Ureter (tissue), 1 donor: ENCODE data around the gene STEAP3. TPM values are rescaled to one million over a fixed set of nuclear protein-coding genes. Genes with fewer than 3 reads are reported as not detected.

ENCODE experiments used
- DNase-seq: peaks from one replicate; pipeline ENCODE4 v3.0.0-alpha.2; 2020; ENCODE audit warnings: low spot score
- total RNA-seq: library from RNA; stranded (reverse); gene quantifications from one replicate; pipeline ENCODE4 v1.2.4, GENCODE V29; 2023
- donor health status: DM: yes; HTN: yes; CAD: no.

STEAP3 gene
- total RNA-seq, 1 donor from 2014 or later, result 40.7 TPM

DNA sequence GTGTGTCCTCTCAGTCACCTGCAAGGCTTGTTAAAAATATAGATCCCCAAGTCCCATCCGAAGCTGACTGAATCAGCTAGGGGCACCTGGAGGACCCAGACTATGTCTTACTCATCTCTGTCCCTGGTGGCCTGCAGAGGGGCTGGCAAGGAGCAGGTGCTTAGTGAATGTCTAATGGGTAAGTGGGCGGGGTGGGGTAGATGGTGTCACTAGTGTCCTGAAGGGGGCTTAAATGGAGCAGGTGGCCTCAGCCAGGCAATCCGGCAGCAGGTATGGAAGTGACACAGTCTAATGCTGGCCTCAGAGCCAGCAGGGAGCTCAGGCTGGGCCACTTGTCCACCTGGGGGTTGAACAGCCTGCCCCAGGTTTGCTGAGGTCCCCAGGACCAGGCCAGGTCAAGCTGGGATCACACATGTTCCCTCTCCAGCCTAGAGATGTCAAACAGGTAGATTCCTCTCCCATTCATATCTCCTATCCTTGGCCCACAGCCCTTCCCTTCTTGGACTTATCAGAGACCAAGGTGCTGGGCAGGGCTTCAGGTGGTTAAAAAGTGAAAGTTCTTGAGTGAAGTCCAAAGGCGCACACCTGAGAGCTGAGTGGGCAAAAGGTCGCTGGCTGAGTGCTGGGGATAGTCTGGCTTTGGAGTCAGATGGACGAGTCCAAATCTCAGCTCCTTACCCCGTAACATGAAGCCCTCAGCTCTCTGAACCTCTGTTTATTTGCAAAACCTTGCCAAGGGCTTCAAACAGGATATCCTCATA, 1.7 kb downstream of the STEAP3 start:
- no peak for DNase-seq

DNA sequence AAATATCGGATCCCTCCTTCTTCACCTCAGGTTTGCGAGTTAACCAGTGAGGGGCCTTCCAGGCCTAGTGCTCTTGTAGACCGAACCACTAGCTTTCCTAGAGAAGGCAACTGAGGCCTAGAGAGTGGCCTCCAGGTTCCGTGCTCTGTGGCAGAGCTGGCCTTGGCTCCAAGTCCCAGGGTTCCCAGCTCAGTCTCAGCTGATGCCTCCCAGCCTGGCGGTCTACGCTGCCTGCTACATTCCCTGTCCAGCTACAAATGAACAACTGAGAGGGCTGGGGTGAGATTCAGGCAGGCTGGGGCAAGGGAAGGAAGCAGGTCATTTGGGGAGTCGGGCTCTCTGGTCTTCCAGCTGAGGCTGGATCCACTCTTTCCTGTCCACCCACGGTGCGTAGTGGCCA, 2.3 kb downstream of the STEAP3 start:
- no peak for DNase-seq

DNA sequence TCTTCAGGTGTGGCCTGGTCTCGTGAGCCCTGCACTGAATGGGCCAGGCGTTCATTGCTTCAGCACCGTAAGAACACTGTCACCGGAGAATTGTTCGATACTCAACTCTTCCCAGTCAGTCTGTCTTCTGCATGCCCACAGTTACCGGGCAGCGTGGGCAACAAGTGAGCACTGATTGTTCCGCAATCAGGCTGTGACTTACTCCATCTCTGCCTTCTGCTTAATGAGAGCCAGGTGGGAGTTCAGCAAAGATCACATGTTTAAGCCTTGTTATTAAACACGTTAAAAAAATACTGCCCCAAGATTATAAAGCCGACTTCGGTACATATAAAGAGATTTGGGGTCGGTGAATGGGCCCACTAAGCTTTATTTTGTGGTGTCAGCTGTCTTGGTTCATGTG, 3.7 kb downstream of the STEAP3 start:
- DNase-seq, result no peak

DNA sequence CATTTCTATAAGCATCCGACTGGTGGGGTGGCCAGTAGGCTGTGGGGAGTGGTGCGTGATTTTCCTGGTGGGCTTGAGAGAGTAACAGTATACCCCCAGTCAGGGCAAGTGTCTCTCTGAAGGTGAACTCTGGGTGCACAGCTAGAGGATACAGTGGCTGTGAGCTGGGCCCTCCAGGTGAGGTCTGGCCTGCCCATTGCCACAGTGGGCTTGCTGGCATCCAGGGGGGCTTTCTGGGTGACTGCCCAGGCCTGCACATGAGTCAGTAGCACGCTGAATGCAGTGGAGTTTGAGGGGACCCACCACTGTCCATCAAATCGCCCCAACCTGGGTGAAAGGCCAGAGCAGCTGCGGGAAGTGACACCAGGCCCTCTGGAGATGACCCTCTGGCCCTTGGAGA, 4.5 kb downstream of the STEAP3 start:
- no peak for DNase-seq

DNA sequence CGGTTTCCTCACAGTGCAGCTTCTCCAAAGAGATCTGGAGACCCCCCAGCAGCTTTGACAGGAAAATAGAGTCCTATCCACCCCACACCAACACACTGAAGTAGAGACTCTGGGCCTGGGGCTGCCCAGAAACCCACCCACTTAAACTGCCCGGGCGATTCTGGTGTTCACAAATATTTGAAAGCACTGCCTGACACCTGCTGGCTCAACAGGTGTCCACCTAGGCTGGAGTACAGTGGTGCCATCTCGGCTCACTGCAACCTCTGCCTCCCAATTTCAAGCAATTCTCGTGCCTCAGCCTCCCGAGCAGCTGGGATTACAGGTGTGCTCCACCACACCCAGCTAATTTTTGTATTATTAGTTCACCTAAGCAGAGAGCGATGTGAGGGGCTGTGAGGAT, 5.3 kb downstream of the STEAP3 start:
- DNase-seq, result no peak

DNA sequence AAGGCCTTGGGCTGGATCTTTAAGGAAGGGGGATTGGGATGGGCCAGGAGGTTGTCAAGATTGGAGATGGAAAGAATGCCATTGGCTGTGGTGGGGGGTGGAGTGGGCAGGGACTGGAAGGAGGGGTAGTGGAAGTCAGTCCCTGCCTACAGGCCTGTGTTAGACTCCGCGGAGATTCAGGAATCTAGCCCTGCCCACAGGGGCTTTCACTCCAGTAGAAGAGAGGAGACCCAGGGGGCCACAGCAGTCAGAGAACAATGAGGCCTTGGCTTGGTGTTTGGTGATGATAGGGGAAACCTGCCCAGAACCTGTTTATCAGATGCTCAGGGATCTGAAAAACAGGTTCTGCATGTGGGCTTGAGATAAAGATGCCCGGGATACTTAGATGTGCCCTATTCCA, 6.1 kb downstream of the STEAP3 start:
- DNase-seq, result no peak

DNA sequence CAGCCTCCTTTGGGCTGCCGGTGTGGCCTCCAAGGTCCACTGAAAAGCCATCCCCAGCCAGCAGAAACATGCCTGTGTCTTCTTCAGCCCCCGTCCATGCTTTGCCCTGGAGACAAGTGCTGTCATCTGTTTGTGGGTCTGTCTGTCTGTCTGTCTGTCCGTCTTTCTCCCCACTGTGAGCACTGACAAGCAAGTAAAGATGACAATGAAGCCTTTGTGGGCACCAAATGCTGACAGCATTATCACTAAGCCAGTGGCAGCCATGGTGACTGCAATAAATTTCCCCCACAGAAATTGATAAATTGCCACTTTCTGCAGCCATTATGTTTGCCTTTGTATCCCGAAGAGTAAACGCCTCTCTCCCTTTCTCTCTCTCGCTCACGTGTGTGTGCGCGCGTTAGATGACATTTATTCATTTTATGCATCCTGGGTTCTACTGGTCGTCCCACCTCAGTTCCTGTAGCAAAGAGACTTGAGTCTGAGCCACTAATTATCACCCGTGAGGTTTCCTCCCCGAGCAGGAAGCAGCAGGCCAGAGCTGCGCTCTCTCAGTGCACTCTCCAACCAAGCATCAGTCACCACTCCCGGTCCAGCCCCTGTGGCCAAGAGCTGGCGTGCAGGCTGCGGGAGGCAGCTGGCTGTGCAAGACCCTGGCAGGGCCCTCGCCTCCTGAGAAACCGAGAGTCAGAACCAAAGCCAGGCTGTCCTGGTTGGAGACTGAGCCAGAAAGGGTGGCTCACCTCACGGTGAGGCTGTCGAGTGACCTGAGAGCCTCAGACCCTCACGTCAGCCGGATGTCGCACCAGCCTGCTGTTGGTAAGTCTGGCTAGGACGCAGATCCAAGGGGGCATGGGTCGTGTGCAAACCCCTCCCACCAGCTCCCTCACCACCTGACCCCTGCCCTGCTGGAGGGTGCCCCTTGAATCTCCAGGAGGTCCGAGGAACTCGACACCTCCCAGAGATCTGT, 6.9 kb downstream of the STEAP3 start:
- DNase-seq, result no peak

DNA sequence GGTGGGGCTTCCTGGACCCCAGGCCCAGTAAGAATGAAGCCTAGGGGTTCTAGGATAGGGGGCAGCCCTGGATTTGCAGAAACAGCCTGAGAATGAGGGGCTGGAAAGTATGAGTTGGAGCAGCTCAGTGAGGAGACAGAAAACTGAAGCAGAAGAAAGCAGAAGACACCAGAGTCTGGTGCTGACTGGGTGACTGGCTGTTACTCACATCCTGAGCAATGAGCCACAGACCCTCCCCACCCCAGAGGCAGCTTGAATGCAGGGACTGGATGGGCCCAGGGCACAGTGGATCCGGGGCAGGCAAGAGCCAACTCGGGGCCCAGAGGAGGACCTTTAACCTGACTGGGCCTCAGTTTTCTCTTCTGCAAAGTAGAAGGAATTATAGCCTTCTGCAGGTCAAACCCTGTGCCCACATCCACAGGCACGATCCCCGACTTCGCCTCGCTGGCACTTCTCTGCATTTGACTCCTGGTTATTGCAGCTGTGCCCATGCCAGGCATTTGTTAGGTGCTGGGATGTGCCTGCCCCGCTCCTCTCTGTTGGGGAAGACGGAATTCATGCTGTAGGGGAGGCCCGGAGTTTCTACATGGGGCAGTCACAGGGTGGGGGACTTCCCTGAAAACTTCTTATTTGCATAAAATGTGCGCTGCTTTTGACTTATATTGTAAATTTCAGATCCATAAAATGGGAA, 8.5 kb downstream of the STEAP3 start:
- no peak for DNase-seq

DNA sequence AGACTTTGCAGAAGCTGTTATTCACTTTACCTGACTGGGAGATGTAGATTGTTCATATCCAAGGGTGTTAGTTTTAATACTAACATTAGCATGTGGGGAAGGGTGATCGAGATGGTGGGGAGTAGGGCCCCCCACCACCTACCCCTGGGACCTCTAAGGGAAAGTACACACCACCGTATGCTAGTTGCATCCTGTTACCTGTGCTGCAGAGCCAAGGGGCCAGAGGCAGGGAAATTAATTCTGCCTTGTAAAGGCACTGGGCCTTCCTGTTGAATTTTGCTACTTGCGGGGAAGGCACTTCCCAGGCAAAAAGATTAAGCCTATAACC, 9.0 kb downstream of the STEAP3 start:
- no peak for DNase-seq

DNA sequence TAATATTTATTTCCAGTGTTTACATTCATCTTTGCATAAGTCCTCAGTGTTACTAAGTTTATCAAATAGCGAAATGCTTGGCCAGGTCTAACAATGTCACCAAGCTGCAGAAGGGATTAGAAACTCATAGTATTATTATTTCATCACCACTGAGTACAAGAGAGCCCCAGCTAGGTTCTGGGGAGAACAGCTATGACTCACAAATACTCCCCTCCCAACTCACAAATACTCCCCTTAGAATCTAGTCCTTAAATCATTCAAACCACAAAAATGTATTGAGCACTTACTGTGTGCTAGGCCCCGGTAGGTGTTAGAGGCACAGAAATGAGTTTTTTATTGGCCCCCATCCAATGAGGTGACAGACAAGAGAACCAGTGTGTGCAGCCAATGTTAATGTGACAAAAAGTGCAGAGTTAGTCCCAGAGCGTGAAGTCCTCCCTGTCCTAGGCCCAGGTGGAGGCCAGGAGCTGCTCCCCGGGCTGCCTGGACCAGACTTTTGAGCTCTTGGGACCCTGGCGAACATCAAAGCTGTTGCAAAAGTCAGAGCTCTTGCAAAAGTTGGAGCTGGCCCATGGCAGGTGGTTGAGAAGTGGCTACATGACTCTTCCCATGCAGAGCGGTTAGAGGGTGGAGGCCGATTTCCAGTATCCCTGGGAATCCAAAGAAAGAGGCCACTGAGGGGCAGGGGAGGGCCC, 9.8 kb downstream of the STEAP3 start:
- no peak for DNase-seq

DNA sequence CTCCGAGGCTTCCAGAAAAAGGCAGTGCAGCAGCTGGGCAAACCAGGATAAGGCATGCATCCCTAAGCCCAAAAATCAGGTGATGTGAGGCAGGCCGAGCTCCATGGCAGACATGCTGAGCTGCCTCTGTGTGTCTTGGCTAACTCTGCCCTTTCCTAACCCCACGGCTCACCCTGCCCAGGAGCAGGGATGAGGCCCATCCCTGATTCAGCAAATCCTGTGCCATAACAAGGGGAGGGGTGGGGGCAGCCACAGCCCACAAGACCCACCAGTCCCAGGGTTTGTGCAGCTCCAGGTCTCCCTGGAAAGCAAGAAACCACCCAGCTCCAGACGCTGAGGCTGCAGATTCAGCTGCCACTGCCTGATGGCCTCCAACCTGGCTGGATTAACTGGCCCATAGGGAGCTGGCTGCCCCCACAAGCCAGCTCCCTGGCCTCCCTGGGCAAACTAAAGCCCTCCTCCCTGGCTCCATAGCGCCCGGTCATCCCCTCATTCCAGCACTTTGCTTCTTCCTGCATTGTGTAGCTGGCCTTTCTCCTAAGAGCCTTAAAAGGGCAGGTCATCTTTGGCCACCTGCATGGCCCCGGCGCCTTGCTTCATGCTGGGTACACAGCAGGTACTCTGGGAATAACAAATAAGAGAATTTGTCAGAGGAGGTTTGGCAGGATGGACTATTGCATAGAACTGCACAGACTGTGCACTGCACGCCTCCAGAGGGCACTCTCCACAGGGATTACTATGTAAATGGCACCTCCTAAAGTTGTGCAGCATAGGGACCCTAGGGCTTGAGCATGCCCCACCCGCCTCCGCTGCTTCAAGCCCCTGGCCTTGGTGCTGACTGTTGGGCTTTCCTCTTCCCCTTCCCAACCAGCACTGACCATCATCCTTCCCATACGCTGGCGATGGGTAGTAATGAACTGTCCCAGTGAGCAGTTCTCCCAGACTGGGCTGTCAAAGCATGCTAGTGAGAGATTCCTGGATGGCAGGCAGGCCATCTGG, 10.7 kb downstream of the STEAP3 start:
- DNase-seq, result no peak

DNA sequence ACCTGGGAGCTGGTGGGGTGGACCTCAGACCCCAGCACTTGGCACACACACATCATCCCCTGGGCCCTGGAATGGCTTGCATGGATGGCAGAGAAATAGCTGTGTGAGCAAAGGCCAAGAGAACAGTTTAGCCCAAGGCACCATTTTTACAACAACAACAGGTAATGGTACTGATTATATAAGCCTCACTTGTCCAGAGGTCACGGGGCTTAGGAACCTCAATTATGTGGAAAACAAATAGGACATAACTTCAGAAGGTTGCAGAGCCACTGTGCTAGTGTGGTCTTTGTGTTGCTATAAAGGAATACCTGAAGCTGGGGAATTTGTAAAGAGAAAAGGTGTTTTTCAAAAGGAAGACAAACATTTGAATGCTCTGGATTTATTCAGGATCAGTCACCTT, 13.2 kb downstream of the STEAP3 start:
- no peak for DNase-seq

DNA sequence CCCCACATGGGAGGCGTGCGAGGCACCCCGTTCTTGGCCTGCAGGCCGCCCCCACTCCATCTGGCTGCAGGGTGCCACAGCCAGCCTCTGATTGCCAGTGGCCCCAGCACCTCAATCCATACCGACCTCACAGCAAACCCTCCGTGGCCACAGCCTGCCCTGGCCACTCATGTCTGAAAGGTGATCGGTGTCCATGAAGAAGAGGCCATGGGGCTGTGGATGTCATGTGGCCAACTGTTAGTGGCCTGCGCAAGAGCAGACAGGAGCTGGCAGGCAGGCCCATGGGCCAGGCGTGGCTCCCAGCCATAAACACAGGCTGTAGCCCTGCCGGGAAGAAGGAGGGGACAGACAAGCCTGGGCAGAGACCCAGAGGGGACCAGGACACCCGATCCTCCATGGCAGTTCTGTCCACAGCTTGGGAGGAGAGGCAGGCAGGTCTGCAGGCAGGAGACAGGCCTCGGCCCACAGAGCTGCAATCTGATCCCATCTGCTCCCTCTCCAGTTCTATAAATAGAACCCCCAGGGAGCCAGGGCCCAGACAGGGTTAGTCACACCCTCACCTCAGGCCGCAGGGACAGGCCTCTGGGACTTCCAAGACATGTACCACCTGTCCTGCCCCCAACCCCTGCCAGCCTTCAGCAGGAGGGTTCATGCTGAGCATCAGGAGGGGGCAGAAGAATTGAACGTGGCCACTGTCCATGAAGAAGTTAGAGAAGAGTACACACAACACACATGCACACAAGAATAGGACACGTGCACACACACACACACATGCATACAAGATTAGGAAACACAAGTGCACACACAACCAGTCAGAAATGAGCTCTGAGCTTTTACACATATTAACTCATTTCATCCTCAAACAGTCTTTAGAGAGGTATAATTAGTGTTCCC, 16.9 kb downstream of the STEAP3 start:
- DNase-seq, result peak; percentile 88

DNA sequence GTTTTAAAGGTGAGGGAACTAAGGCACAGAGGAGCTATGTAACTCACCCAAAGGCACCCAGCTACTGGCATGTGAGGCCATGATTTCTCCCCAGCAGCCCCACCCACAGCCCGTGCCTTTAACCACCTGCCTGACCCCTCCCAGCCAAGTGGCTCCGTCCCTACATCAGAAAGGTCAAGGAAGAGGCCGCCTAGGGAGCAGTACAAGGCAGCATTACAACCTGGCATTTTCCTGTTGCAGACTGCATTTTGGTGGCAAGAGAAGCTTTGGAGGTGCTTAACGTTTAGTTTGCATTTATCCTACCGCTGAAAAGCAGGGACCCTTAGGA, 17.5 kb downstream of the STEAP3 start:
- no peak for DNase-seq

DNA sequence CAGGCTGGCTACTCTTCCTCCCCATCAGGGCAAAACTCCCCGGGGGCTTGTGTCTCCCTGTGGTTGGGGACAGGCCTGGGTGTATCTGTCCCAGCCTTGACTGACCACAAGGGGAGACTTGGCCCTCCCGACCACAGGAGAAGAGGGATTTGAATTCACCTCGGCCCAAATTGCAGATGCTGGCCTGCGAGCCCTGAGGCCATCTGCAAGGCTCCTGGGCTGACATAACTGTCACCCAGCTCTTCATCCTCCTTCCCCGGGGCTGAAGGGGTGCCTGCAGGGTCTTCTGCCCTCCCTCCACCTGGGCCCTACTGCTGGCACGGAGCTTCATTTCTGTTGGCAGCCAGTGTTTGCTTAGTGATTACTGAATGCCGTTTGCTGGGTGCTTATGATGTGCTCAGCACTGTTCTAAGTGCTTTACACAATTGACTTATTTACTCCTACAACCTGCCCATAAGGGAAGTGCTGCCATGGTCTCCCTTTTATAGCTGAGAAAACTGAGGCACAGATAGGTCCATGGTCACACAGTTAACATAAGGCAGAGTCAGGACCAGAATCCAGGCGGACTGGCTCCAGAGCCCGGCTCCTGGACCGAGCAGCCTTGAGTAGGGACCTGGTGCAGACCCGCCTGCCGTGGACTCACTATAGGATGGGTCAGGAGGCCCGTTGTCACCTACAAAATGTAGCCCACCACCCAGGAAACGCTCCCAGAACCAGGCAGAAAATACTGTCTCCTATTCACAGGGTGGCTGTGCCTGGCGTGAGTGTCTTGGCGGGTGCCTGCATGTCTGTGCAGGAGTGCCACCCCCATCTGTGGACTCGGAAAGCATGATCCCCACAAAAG, 18.9 kb downstream of the STEAP3 start:
- DNase-seq, result no peak

DNA sequence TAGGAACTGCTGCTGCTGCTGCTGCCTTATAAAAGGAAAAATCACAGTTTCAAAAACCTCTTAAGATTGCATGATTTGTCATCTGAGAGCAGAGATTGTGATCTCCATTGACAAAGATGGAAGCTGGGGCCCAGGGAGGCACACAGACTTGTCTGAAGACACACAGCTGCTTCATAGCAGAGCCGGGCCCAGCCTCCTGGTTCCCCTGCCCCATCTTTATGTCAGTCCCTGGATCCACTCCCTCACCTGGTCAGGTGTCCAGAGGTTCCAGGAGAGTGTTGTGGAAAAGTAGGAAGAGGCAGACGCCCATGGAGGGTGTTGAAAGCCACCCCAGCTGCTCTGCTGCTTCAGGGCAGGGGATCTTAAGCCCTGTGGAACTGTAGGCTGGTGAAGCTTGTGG, 20.0 kb downstream of the STEAP3 start:
- no peak for DNase-seq

DNA sequence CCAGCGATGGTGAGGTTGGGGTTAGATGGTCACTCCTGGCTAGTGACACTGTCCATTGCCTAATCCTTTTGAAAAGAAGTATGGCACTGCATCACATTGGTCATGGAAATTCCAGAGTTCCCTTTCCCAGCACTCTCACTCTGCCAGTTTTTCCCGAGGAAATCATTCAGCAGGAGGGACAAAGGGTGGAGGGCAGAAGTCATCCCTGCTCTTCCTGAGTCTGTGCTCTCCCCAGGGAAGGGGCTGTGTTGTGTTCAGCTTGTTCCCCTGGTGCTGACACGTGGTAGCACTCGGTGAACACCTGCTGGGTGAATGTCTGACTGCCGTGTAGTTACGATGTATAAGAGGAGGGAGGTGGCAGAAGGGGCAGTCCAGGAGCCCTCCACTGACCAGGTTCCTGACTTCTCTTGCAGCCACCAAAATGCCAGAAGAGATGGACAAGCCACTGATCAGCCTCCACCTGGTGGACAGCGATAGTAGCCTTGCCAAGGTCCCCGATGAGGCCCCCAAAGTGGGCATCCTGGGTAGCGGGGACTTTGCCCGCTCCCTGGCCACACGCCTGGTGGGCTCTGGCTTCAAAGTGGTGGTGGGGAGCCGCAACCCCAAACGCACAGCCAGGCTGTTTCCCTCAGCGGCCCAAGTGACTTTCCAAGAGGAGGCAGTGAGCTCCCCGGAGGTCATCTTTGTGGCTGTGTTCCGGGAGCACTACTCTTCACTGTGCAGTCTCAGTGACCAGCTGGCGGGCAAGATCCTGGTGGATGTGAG, 21.6 kb downstream of the STEAP3 start:
- no peak for DNase-seq

DNA sequence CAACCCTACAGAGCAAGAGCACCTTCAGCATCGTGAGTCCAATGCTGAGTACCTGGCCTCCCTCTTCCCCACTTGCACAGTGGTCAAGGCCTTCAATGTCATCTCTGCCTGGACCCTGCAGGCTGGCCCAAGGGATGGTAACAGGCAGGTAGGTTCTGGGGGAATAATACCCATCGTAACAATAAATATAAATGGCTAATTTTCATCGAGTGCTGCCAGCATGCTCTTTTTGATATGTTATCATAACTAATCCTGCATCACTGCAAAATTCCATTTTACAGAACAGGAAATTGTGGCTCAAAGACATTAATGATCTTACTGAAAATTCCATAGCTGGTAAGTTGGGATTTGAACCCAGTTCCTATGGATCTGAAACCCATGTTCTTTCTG, 22.2 kb downstream of the STEAP3 start:
- DNase-seq, result no peak
